Myometrial cell (primary cell): ENCODE results near the gene IRF6. TPM values are rescaled to one million over a fixed set of nuclear protein-coding genes. Genes with fewer than 3 reads are reported as not detected.

Source experiments
- total RNA-seq: library from RNA; depleted of rRNA; stranded (reverse); fragments of >200 nt; gene quantifications from 2 replicates; pipeline ENCODE4 v1.2.3, GENCODE V29; 2015

Gene IRF6
- total RNA-seq, result 0.18 TPM in 1 of 2 replicates, not detected in the other

DNA sequence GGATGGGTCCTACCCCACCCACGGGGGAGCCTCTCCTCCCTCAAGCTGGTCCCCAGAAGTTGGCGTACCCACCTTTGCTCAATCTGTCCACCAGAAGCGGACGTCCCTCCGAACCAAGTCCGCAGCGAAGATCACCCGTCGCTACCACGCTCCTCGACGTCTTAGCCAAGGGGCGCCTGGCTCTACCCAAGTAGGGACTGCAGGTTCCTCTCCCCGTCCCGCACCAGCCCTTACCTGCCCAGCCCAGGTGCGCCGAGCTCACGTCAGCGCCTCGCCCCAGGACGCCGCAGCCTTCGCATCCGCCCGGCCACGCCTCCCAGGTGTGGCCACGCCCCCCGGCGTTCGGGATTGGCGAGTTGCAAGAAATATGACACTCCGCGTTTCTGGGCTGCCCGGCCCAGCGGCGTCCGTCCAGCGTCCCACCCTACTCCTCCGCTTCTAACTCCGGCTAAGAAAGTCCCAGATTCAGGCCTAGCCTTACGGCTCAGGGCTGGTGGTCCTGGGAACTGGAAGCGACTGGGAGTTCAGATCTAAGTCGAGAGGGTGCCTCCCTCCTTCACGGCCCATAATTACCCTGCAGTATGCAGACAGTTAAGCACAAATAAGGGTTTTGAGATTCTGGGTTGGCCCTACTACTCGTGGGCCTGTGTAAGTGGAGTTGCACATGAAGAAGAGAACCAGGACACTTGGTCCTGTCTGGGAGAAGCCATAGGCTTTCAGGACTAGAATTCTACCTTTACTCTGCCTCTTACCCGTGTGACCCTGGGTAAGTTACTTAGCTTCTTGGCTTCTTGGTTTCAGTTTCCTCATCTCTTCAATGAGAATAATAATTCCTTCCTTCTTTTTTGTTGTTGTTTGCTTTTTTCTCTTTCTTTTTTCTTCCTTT is at the start of gene IRF6:
IRF6 (minus strand) TSS at position 268 of the 886 bp plus-strand sequence. CDS start 4,729 bp downstream, outside the sequence.

DNA sequence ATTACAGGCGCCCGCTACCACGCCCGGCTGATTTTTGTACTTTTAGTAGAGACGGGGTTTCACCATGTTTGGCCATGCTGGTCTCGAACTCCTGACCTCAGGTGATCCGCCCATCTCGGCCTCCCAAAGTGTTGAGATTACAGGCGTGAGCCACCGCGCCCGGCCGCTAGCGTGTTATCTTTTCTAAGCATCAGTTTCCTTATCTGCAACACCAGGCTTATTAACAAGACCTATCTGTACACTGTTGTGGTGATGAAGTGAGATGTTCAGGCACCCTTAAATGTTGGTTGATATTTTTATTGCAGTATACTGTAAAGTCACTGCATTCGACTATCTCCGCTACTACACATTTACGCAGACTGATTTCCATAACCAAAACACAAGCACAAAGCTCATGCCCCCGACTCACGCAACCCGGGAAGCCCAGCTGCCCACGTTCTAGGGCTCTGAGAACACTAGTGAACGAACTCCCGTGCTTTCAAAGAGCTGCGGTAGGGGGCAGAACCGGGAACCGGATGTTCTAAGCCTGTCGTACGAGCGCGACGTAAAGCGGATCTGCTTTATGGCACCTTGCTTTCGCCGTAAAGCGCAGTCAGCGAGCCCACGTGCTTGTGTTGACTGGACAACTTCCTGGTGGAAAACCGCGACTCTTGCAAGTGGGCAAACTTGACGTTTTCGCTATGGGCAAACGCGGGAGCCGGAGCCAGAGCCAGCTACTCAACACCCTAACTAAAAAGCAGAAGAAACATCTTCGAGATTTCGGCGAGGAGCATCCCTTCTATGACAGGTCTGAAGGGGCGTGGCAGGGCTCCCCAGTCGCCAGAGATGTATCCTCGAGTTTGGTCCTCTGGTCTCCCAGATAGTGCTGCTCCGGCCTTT is 21.7 kb upstream of the IRF6 start, which contains the start of gene UTP25:
UTP25 (plus strand) TSS at position 589 of the 879 bp plus-strand sequence; CDS start at position 681, 92 bp downstream.

DNA sequence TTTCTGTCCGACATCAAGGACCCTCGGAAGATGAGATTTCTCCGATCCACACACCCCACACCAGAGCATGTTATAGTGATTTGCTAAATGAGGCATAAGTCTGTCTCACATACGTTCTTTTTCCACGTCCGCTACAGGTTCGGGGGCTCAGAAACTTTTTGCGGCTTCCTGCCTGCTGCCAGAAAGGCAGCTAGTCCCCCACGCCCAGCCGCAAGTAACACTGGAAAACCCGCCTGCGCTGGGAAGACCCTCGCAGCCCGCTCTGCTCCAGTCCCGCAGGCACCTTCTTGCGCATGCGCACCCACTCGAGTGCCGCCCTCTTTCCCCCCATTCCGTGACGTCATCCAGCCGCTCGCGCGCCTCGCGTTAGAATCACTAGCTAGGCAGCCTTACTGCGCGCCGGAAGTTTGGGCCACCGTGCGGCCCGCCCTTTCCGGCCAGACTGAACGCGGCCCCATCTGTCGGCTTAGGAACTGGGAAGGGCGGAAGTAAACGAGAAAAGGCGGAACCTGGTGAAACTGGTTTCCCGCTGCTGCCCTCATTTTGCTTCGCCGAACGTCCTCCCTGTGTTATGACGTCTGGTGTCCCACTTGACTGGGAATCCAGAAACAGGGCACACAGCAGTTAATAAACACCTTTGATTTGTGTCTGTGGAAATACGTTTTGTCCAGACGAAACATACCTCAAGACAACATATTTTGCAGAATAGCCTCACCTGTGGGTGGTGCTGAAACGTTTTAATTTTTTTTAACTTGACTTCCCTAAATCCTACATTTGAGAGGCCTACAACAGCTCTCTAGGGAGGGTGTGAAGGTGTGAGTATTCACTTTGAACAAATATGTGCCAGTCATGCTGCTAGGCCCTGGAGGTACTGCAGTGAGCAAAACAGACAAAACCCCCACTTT is 21.4 kb downstream of the IRF6 start, which contains the start of gene C1orf74:
C1orf74 (minus strand) TSS at position 295 of the 905 bp plus-strand sequence. CDS start 925 bp downstream, outside the sequence.

DNA sequence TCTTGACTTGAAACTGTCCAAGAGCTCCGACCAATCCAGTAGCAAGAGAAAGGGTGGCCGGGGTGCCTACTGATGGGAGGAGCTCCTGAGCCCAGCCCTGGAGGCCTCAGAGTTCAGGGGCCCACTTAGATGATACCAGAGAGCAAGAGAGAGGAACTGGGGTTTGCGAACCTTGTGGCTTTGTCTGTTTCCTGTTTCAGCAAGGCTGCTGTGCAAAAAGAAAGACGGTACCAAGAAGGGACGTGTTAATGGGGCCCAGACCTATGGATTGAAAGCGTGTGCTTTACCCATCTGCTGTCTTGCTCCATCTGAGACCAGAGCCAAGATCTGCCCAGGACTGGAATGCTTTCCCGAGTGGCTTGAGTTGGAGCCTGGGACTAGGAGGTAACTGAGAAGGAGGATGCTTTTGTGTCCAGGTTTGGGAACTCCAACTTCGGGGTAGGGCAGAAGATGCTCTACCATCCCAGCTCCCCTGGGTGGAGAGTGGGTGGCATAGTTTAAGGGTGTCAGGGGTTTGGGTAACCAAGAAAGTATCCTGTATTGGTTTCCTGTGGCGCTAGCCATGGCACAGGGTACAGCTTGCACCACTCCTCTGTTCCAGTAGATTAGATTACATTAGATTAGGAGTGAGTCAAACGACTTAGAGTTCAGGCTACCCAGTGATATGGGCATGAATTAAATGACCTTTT is 49.9 kb downstream of the IRF6 start, which contains the start of gene TRAF3IP3:
TRAF3IP3 (plus strand) TSS at position 128 of the 689 bp plus-strand sequence. CDS start 3,987 bp downstream, outside the sequence.

Other genes starting within 250 kb of the IRF6 start
- gene CAMK1G, start 222.4 kb downstream of the IRF6 start, total RNA-seq, result 7.1 and 15.9 TPM in 2 replicates
- 10.4 and 12.6 TPM in 2 replicates for gene LAMB3, start 153.7 kb downstream of the IRF6 start, total RNA-seq
- 57.6 and 76.7 TPM in 2 replicates for gene G0S2, start 130.7 kb downstream of the IRF6 start, total RNA-seq
- 155 and 182 TPM in 2 replicates for gene HSD11B1, start 101.3 kb downstream of the IRF6 start, total RNA-seq
- not detected in 2 replicates for gene TRAF3IP3, start 50.1 kb downstream of the IRF6 start, total RNA-seq
- gene C1orf74, start 21.6 kb downstream of the IRF6 start, total RNA-seq, result 3.0 and 4.3 TPM in 2 replicates
- gene UTP25, start 21.8 kb upstream of the IRF6 start, total RNA-seq, result 3.7 and 4.3 TPM in 2 replicates
- 0.18 and 0.29 TPM in 2 replicates for gene SYT14, start 132.1 kb upstream of the IRF6 start, total RNA-seq